MCF 10A (cell line): ENCODE data around the gene SYT14. TPM values are rescaled to one million over a fixed set of nuclear protein-coding genes. Genes with fewer than 3 reads are reported as not detected.

ENCODE experiments used
- BruUV-seq: library from RNA; stranded (reverse); fragments of 400-500 nt; replicated peaks from 2 replicates; lab custom pipeline; 2021; lab: Mats Ljungman, UMichigan
- CTCF ChIA-PET: fragments of 300-600 bp; sonication (Branson Sonifier 250); formaldehyde crosslinking; extraction: SDS; loops from one replicate; lab custom pipeline; 2021; ENCODE audit warnings: antibody characterized with exemption, inconsistent platforms; lab: Yijun Ruan, JAX
- POLR2A ChIA-PET: fragments of 300-600, 350-650 bp; sonication (Branson Sonifier 250); formaldehyde crosslinking; extraction: SDS; loops from one replicate; lab custom pipeline; 2020; ENCODE audit warnings: antibody characterized with exemption, inconsistent platforms; lab: Yijun Ruan, JAX
- DNase-seq: peaks from one replicate; pipeline ENCODE4 v3.0.0-alpha.2; 2018; ENCODE audit not compliant: unreplicated experiment
- H3K27ac Mint-ChIP-seq: one replicate; pipeline ENCODE4 v1.8.0; 2022; ENCODE audit warnings: mild to moderate bottlenecking, low read depth, mixed read lengths; ENCODE audit not compliant: unreplicated experiment
- H3K27me3 Mint-ChIP-seq: one replicate; pipeline ENCODE4 v1.8.0; 2022; ENCODE audit warnings: mixed read lengths; ENCODE audit not compliant: insufficient read depth, unreplicated experiment
- H3K36me3 Mint-ChIP-seq: one replicate; pipeline ENCODE4 v1.8.0; 2022; ENCODE audit warnings: mild to moderate bottlenecking, moderate library complexity, mixed read lengths; ENCODE audit not compliant: insufficient read depth, unreplicated experiment
- H3K4me1 Mint-ChIP-seq: one replicate; pipeline ENCODE4 v1.8.0; 2022; ENCODE audit warnings: mixed read lengths; ENCODE audit not compliant: insufficient read depth, unreplicated experiment
- H3K4me3 Mint-ChIP-seq: one replicate; pipeline ENCODE4 v1.8.0; 2022; ENCODE audit warnings: mild to moderate bottlenecking, moderate library complexity, mixed read lengths; ENCODE audit not compliant: unreplicated experiment
- H3K9me3 Mint-ChIP-seq: one replicate; pipeline ENCODE4 v1.8.0; 2022; ENCODE audit warnings: mixed read lengths; ENCODE audit not compliant: unreplicated experiment
- CTCF ChIP-seq: fragments of 200-600 bp; IDR thresholded peaks from one replicate; pipeline ENCODE4 v1.8.0; 2022; ENCODE audit warnings: antibody characterized with exemption, mild to moderate bottlenecking; ENCODE audit not compliant: unreplicated experiment
- intact Hi-C: fragments of 100-400 bp; cut with micrococcal nuclease; formaldehyde crosslinking; loops from 2 replicates; pipeline ENCODE4 v1.14.1; 2022
- total RNA-seq: library from RNA; stranded (reverse); gene quantifications from 2 replicates; pipeline ENCODE4 v1.2.3, GENCODE V29; 2022

The SYT14 gene
- total RNA-seq, 1 experiment from 2014 or later = 0.79 TPM

DNA sequence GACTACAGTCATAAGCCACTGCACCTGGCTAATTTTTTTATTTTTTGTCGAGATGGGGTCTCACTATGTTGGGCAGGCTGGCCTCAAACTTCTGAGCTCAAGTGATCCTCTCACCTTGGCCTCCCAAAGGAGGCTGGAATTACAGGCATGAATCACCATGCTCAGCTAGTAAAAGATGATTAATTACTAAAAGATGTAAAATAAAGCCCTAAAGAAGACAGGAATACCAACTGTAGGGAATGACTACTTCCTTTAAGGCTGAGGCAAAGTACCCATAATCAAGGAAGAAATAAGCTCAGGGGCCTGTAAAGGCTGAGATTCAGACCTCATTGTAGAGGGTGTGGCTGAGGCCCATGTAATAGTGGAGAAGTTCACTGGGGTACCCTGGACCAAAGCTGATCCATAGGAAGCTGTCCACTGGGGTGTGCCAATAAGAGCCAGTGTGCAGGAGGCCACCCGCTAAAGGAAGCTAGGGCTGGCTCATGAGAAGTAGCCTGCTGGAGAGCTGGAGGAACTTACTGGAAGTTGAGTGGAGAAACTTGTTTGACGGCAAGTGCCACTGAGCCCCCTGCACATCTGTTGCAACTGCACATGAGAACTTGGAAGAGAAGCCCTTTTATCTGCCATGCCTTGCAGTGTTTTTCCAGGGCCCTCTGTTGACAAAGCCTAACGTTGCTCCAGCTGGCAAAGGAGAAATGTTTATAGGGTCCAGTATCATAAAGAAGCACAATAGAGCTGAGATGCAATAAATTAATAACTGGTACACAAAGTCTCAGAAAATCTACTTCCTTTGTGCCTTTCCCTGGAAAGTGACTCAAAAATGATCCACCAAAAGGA lies 276.8 kb downstream of the SYT14 start:
- POLR2A ChIA-PET = no interaction called here
- DNase-seq = peak; percentile 12
- Mint-ChIP-seq H3K4me1 (no peaks in the 10 kb centered on the region), H3K36me3 (no peaks in the 10 kb centered on the region), H3K9me3 (no peaks in the 10 kb centered on the region), H3K4me3 (no peak overlapping the region), H3K27ac (no peak overlapping the region), H3K27me3 (peaks cover 18% of the 10 kb centered on the region)
- no TSS peak for BruUV-seq
- TF ChIP-seq CTCF = no peak
- CTCF ChIA-PET = interaction anchor here (0.6 to 1.0 kb wide), 4 partner anchors 9 to 185 kb away, joined by 3 to 5 read pairs (median 4); no protein-coding TSS in a partner anchor
- intact Hi-C loops = no loop called here

DNA sequence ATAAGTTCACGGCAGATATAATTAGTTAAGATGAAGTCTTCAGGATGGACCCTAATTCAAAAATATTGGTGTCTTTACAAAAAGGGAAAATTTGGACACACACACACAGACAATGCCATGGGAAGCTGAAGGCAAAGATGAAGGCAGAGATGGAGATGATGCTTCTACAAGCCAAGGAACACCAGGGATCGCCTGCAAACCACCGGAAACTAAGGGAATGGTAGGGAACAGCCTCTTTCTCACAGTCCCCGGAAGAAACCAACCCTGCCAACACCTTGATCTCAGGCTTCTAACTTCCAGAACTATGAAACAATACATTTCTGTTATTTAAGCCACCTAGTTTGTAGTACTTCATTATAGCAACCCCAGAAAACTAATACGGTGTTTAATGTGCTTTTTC lies 279.5 kb downstream of the SYT14 start:
- no peak overlapping the region for H3K27ac Mint-ChIP-seq
- CTCF ChIA-PET = interaction anchor here (0.7 kb wide), 1 partner anchor 11 kb away, joined by 3 read pairs; no protein-coding TSS in a partner anchor
- H3K36me3 Mint-ChIP-seq = no peaks in the 10 kb centered on the region
- TF ChIP-seq CTCF = no peak
- POLR2A ChIA-PET = no interaction called here
- H3K4me3 Mint-ChIP-seq = no peak overlapping the region
- H3K4me1 Mint-ChIP-seq = peaks cover 5% of the 10 kb centered on the region
- DNase-seq = no peak
- no TSS peak for BruUV-seq
- peaks cover 18% of the 10 kb centered on the region for H3K27me3 Mint-ChIP-seq
- intact Hi-C loops = no loop called here
- no peaks in the 10 kb centered on the region for H3K9me3 Mint-ChIP-seq

DNA sequence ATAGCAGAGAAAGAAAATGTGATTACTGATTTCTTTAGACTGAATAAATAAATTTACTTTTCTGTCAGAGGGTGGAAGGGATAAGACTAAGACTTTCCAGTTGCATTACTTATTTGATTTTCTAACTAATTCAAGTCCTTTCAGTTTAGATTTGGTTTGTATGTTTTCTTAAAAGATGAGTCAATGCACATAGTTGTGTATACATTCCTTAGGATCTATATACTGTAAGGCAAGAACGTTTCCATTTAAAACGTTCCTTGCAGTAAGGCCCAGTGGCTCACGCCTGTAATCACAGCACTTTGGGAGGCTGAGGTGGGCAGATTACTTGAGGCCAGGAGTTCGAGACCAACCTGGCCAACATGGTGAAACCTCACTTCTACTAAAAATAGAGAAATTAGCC lies 280.0 kb downstream of the SYT14 start:
- Mint-ChIP-seq H3K36me3 (no peaks in the 10 kb centered on the region), H3K27me3 (peaks cover 22% of the 10 kb centered on the region), H3K9me3 (no peaks in the 10 kb centered on the region), H3K4me3 (no peak overlapping the region), H3K4me1 (peaks cover 6% of the 10 kb centered on the region), H3K27ac (no peak overlapping the region)
- intact Hi-C loops = no loop called here
- ChIA-PET CTCF (interaction anchor here (0.5 to 0.7 kb wide), 2 partner anchors 10 to 77 kb away, joined by 3 read pairs; no protein-coding TSS in a partner anchor), POLR2A (no interaction called here)
- TF ChIP-seq CTCF = no peak
- no peak for DNase-seq
- BruUV-seq = no TSS peak

Other genes starting within 250 kb of the SYT14 start
- gene HSD11B1, start 233.4 kb upstream of the SYT14 start, total RNA-seq = 0.21 and 0.39 TPM in 2 replicates
- not detected in 2 replicates for gene TRAF3IP3, start 182.2 kb upstream of the SYT14 start, total RNA-seq
- 6.8 and 7.1 TPM in 2 replicates for gene C1orf74, start 153.7 kb upstream of the SYT14 start, total RNA-seq
- gene IRF6, start 132.1 kb upstream of the SYT14 start, total RNA-seq = 87.8 and 106 TPM in 2 replicates
- gene UTP25, start 110.2 kb upstream of the SYT14 start, total RNA-seq = 20.4 and 23.8 TPM in 2 replicates